GM10248 (cell line): ENCODE measurements around the gene CUL5.

Experiments used
- CTCF ChIA-PET: fragments of 300-600 bp; sonication (Branson Sonifier 250); formaldehyde crosslinking; extraction: SDS; loops from one replicate; lab custom pipeline; 2021; ENCODE audit warnings: antibody characterized with exemption; lab: Yijun Ruan, JAX
- POLR2A ChIA-PET: fragments of 350-650 bp; sonication (Branson Sonifier 250); formaldehyde crosslinking; extraction: SDS; loops from one replicate; lab custom pipeline; 2020; ENCODE audit warnings: antibody characterized with exemption; lab: Yijun Ruan, JAX
- DNase-seq: peaks from one replicate; pipeline ENCODE4 v3.0.0; 2012; ENCODE audit errors: extremely low spot score
- CTCF ChIP-seq: IDR thresholded peaks from 2 replicates; pipeline ENCODE4 v1.5.1; 2012; ENCODE audit warnings: mild to moderate bottlenecking, low read depth; ENCODE audit errors: extremely low read depth, missing control alignments, control extremely low read depth

CUL5 gene

GRCh38 chr11:108147150-108147549, 138.5 kb downstream of the CUL5 start:
- CTCF ChIA-PET = interaction anchor here (0.9 to 1.7 kb wide), 2 partner anchors 8 to 12 kb away, joined by 3 read pairs; no protein-coding TSS in a partner anchor

GRCh38 chr11:108148556-108148955, 139.9 kb downstream of the CUL5 start:
- no peak for DNase-seq
- TF ChIP-seq CTCF = no peak
- POLR2A ChIA-PET = no interaction called here
- CTCF ChIA-PET = interaction anchor here (0.7 kb wide), 1 partner anchor 14 kb away, joined by 3 read pairs; no protein-coding TSS in a partner anchor

More at GRCh38 chr11:108147150-108147549, 138.5 kb downstream of the CUL5 start:
- POLR2A ChIA-PET = no interaction called here
- DNase-seq = no peak
- TF ChIP-seq CTCF = no peak

- no peak for DNase-seq
- no peak for TF ChIP-seq CTCF
- ChIA-PET POLR2A (no interaction called here), CTCF (interaction anchor here (0.9 to 1.4 kb wide), 4 partner anchors 11 to 118 kb away, joined by 3 to 4 read pairs (median 3); no protein-coding TSS in a partner anchor)
These were observed 145.9 kb downstream of the CUL5 start for GRCh38 chr11:108154591-108154990.
